Peyer's patch (tissue), 4 donors: Measurements from ENCODE around the gene ARMC12. TPM values are rescaled to one million over a fixed set of nuclear protein-coding genes. Genes with fewer than 3 reads are reported as not detected.

Source experiments
- DNase-seq, 3 donors: peaks; one replicate each; pipeline ENCODE4 v3.0.0-alpha.2; 2017 to 2019
- H3K27ac ChIP-seq, 4 donors: fragments of 200-600 bp; sonication (generic); one replicate each; pipeline ENCODE4 v1.5.1; 2016 to 2019
- H3K27me3 ChIP-seq, 2 donors: fragments of 200-600 bp; sonication (generic); one replicate each; pipeline ENCODE4 v1.5.1; 2019
- H3K36me3 ChIP-seq, 3 donors: fragments of 200-600 bp; sonication (generic); one replicate each; pipeline ENCODE4 v1.5.1; 2016 to 2019
- H3K4me1 ChIP-seq, 4 donors: fragments of 200-600 bp; sonication (generic); one replicate each; pipeline ENCODE4 v1.5.1; 2016 to 2019
- H3K4me3 ChIP-seq, 4 donors: fragments of 200-600 bp; sonication (generic); 1 replicate in 3 of 4; 2 replicates in 1 of 4; pipeline ENCODE4 v1.5.1; 2016 to 2019; ENCODE audit warnings: mild to moderate bottlenecking in 1 of 4
- H3K9me3 ChIP-seq, 4 donors: fragments of 200-600 bp; sonication (generic); one replicate each; pipeline ENCODE4 v1.5.1; 2016 to 2019; ENCODE audit warnings: mild to moderate bottlenecking in 1 of 4
- CTCF ChIP-seq, 6 experiments: fragments of 450-650 bp in 4 of 6; fragments of 200-600 bp in 2 of 6; sonication (generic) in 1 of 6; IDR thresholded peaks; one replicate each; pipeline ENCODE4 v1.5.1; 2017 to 2019; ENCODE audit warnings: antibody characterized with exemption in 6 of 6, mild to moderate bottlenecking in 3 of 6, moderate library complexity in 1 of 6
- POLR2A ChIP-seq, 2 donors: fragments of 450-650 bp; IDR thresholded peaks; one replicate each; pipeline ENCODE4 v1.5.1; 2017; ENCODE audit warnings: antibody characterized with exemption in 2 of 2, mild to moderate bottlenecking in 2 of 2, moderate library complexity in 2 of 2
- total RNA-seq, 4 donors: library from RNA; depleted of rRNA; stranded (reverse); fragments of >200 nt; gene quantifications; one replicate each; pipeline ENCODE4 v1.1.0, GENCODE V29; 2016

The ARMC12 gene
- total RNA-seq, 4 donors from 2014 or later, result 1.3 to 2.7 TPM; not detected in 2

- no peak for TF ChIP-seq CTCF (IDR thresholded peaks at IDR 0.05)
- peaks cover 0 to 14% of the 10 kb centered on the region in 2 donors for H3K27me3 ChIP-seq
- peaks cover 0 to 7% (median 0%) of the 10 kb centered on the region in 4 donors for H3K4me1 ChIP-seq
- no peak overlapping the region for H3K27ac ChIP-seq
- no peaks in the 10 kb centered on the region for H3K36me3 ChIP-seq
- H3K4me3 ChIP-seq, result no peak overlapping the region
- H3K9me3 ChIP-seq, result no peaks in the 10 kb centered on the region
- no peak for DNase-seq
Observed at GRCh38 chr6:35774116-35774794, 37.4 kb downstream of the ARMC12 start.

GRCh38 chr6:35775031-35775430, 38.2 kb downstream of the ARMC12 start:
- no peak overlapping the region for H3K27ac ChIP-seq
- H3K27me3 ChIP-seq, result peaks cover 0 to 14% of the 10 kb centered on the region in 2 donors
- no peak for DNase-seq
- no peaks in the 10 kb centered on the region for H3K36me3 ChIP-seq
- H3K9me3 ChIP-seq, result no peaks in the 10 kb centered on the region
- TF ChIP-seq CTCF (IDR thresholded peaks at IDR 0.05) (no peak), POLR2A (IDR thresholded peaks at IDR 0.05) (no peak)
- H3K4me3 ChIP-seq, result no peak overlapping the region
- H3K4me1 ChIP-seq, result peaks cover 0 to 7% (median 0%) of the 10 kb centered on the region in 4 donors

- TF ChIP-seq POLR2A (IDR thresholded peaks at IDR 0.05), result no peak
- H3K27me3 ChIP-seq, result peaks cover 0 to 14% of the 10 kb centered on the region in 2 donors
- no peaks in the 10 kb centered on the region for H3K9me3 ChIP-seq
- H3K4me1 ChIP-seq, result peaks cover 0 to 7% (median 0%) of the 10 kb centered on the region in 4 donors
- no peak within 1 kb of the TSS for H3K27ac ChIP-seq
- DNase-seq, result peak in 1 of 3 donors; percentile 34
- H3K4me3 ChIP-seq, result peak within 1 kb of the TSS; percentile 30 to 52 (median 49)
- H3K36me3 ChIP-seq, result no peaks in the 10 kb centered on the region
Observed at GRCh38 chr6:35776364-35777215, 39.8 kb downstream of the ARMC12 start, which contains the start of gene CLPSL2. TSS of gene CLPSL2 (plus strand) at chr6:35776598. CDS start at chr6:35776619, 21 bp downstream.

GRCh38 chr6:35777356-35778102, 40.7 kb downstream of the ARMC12 start:
- H3K4me3 ChIP-seq, result no peak overlapping the region
- no peaks in the 10 kb centered on the region for H3K9me3 ChIP-seq
- H3K4me1 ChIP-seq, result peaks cover 0 to 7% (median 0%) of the 10 kb centered on the region in 4 donors

GRCh38 chr6:35778437-35778836, 41.6 kb downstream of the ARMC12 start:
- H3K36me3 ChIP-seq, result no peaks in the 10 kb centered on the region
- H3K4me3 ChIP-seq, result no peak overlapping the region
- no peak for DNase-seq
- peaks cover 0 to 7% (median 0%) of the 10 kb centered on the region in 4 donors for H3K4me1 ChIP-seq
- H3K9me3 ChIP-seq, result no peaks in the 10 kb centered on the region
- peaks cover 0 to 14% of the 10 kb centered on the region in 2 donors for H3K27me3 ChIP-seq
- H3K27ac ChIP-seq, result no peak overlapping the region
- TF ChIP-seq POLR2A (IDR thresholded peaks at IDR 0.05), result no peak
- no peak for TF ChIP-seq CTCF (IDR thresholded peaks at IDR 0.05)

More at GRCh38 chr6:35777356-35778102, 40.7 kb downstream of the ARMC12 start:
- H3K27ac ChIP-seq, result no peak overlapping the region
- DNase-seq, result no peak
- no peaks in the 10 kb centered on the region for H3K36me3 ChIP-seq
- TF ChIP-seq POLR2A (IDR thresholded peaks at IDR 0.05) (no peak), CTCF (IDR thresholded peaks at IDR 0.05) (no peak)
- peaks cover 0 to 14% of the 10 kb centered on the region in 2 donors for H3K27me3 ChIP-seq
